ENCODE results near the gene KRTAP4-4.

DNA sequence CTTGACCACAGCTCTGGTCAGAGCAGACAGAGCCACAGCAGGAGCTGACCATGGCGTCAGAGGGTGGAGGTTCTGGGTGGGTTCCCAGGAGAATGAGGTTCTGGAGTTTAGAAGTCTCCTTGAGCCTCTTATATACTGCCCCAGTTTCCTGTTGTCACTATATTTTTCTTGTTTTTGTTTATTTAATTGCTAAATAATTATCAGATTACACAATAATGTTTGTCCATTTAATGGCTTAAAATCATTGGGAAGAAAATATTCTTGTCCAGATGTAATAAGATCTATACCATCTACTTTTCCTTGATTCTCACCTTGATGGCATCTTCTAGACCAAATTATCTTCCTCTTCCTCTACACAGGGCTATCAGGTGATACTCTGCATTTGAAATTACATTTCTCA lies 7.6 kb upstream of the KRTAP4-4 start, which contains the start of gene KRTAP4-3:
- TF ChIP-seq, protein P1, sequence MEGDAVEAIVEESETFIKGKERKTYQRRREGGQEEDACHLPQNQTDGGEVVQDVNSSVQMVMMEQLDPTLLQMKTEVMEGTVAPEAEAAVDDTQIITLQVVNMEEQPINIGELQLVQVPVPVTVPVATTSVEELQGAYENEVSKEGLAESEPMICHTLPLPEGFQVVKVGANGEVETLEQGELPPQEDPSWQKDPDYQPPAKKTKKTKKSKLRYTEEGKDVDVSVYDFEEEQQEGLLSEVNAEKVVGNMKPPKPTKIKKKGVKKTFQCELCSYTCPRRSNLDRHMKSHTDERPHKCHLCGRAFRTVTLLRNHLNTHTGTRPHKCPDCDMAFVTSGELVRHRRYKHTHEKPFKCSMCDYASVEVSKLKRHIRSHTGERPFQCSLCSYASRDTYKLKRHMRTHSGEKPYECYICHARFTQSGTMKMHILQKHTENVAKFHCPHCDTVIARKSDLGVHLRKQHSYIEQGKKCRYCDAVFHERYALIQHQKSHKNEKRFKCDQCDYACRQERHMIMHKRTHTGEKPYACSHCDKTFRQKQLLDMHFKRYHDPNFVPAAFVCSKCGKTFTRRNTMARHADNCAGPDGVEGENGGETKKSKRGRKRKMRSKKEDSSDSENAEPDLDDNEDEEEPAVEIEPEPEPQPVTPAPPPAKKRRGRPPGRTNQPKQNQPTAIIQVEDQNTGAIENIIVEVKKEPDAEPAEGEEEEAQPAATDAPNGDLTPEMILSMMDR (IDR thresholded peaks at IDR 0.05), result no peak
- no peak for TF ChIP-seq POLR2A (IDR thresholded peaks at IDR 0.05)
